Measurements from ENCODE around the gene FLT4. TPM values are rescaled to one million over a fixed set of nuclear protein-coding genes. Genes with fewer than 3 reads are reported as not detected.

Gene FLT4
- polyA plus RNA-seq, 3 donors = not detected

GRCh38 chr5:180647465-180647864, 1.9 kb downstream of the FLT4 start:
- Histone ChIP-seq H3K79me2 (ENCODE audit: insufficient read depth, low read length) (no peaks in the 10 kb centered on the region), H3K36me3 (replicated peaks in 1 of 2; ENCODE audit: control insufficient read depth in 1 of 2, insufficient read depth in 2 of 2, low read length in 2 of 2) (no peaks in the 10 kb centered on the region), H3K4me3 (replicated peaks in 1 of 3; ENCODE audit: low read depth in 2 of 3, low read length in 3 of 3) (no peak overlapping the region), H3K4me1 (ENCODE audit: control insufficient read depth in 1 of 2, insufficient read depth in 2 of 2, low read length in 2 of 2) (no peaks in the 10 kb centered on the region), H3K27ac (ENCODE audit: low read depth in 1 of 2, low read length in 2 of 2) (no peak overlapping the region), H3K4me2 (replicated peaks; ENCODE audit: extremely low read depth, low read length, poor library complexity, severe bottlenecking) (no peak overlapping the region), H4K20me1 (ENCODE audit: insufficient read depth, low read length) (no peaks in the 10 kb centered on the region), H2AFZ (ENCODE audit: insufficient read depth, low read depth, low read length, poor library complexity, severe bottlenecking) (no peak overlapping the region), H3K9ac (ENCODE audit: insufficient read depth, low read length, poor library complexity, severe bottlenecking) (no peak overlapping the region), H3K9me3 (replicated peaks in 1 of 2; ENCODE audit: control insufficient read depth in 1 of 2, insufficient read depth in 1 of 2, low read length in 2 of 2) (no peaks in the 10 kb centered on the region), H3K27me3 (ENCODE audit: control insufficient read depth in 2 of 2, insufficient read depth in 2 of 2, low read length in 2 of 2) (peaks cover 11 to 50% of the 10 kb centered on the region in 2 donors)
- WGBS (ENCODE audit: insufficient coverage) = 94% methylated on average over 7 of the region's 8 CpGs
- H3K4me3 Mint-ChIP-seq = peak overlapping the region in 1 of 2 donors; percentile 49
- no peak overlapping the region for H3K27ac Mint-ChIP-seq
- intact Hi-C loops (cut with micrococcal nuclease) = no loop called here
- H3K27me3 Mint-ChIP-seq (ENCODE audit: low read depth in 3 of 3) = peaks cover 56 to 64% (median 57%) of the 10 kb centered on the region in 3 donors
- H3K36me3 Mint-ChIP-seq = no peaks in the 10 kb centered on the region
- no peak for TF ChIP-seq CTCF (IDR thresholded peaks at IDR 0.05)
- peaks cover 6% of the 10 kb centered on the region for H3K4me1 Mint-ChIP-seq
- peaks cover 0 to 7% (median 5%) of the 10 kb centered on the region in 7 donors for H3K9me3 Mint-ChIP-seq
- no peak for DNase-seq

- Histone ChIP-seq H4K20me1 (ENCODE audit: insufficient read depth, low read length) (no peaks in the 10 kb centered on the region), H3K4me1 (ENCODE audit: control insufficient read depth in 1 of 2, insufficient read depth in 2 of 2, low read length in 2 of 2) (no peaks in the 10 kb centered on the region), H3K9me3 (replicated peaks in 1 of 2; ENCODE audit: control insufficient read depth in 1 of 2, insufficient read depth in 1 of 2, low read length in 2 of 2) (no peaks in the 10 kb centered on the region), H3K27ac (ENCODE audit: low read depth in 1 of 2, low read length in 2 of 2) (no peak overlapping the region), H3K4me3 (replicated peaks in 1 of 3; ENCODE audit: low read depth in 2 of 3, low read length in 3 of 3) (no peak overlapping the region), H2AFZ (ENCODE audit: insufficient read depth, low read depth, low read length, poor library complexity, severe bottlenecking) (no peak overlapping the region), H3K9ac (ENCODE audit: insufficient read depth, low read length, poor library complexity, severe bottlenecking) (no peak overlapping the region), H3K27me3 (ENCODE audit: control insufficient read depth in 2 of 2, insufficient read depth in 2 of 2, low read length in 2 of 2) (peaks cover 11 to 46% of the 10 kb centered on the region in 2 donors), H3K79me2 (ENCODE audit: insufficient read depth, low read length) (no peaks in the 10 kb centered on the region), H3K4me2 (replicated peaks; ENCODE audit: extremely low read depth, low read length, poor library complexity, severe bottlenecking) (no peak overlapping the region), H3K36me3 (replicated peaks in 1 of 2; ENCODE audit: control insufficient read depth in 1 of 2, insufficient read depth in 2 of 2, low read length in 2 of 2) (no peaks in the 10 kb centered on the region)
- Mint-ChIP-seq H3K4me3 (no peak overlapping the region), H3K36me3 (no peaks in the 10 kb centered on the region), H3K27ac (no peak overlapping the region), H3K27me3 (ENCODE audit: low read depth in 3 of 3) (peaks cover 52 to 61% (median 56%) of the 10 kb centered on the region in 3 donors), H3K4me1 (peaks cover 6% of the 10 kb centered on the region), H3K9me3 (peaks cover 0 to 7% (median 5%) of the 10 kb centered on the region in 7 donors)
- DNase-seq = no peak
- no peak for TF ChIP-seq CTCF (IDR thresholded peaks at IDR 0.05)
- intact Hi-C loops (cut with micrococcal nuclease) = no loop called here
- WGBS (ENCODE audit: insufficient coverage) = 46% methylated on average over 1 of the region's 1 CpG
These were observed 2.5 kb downstream of the FLT4 start for GRCh38 chr5:180646963-180647305.

All from CD14-positive monocyte (primary cell).